Right lobe of liver (tissue), 4 donors: Measurements from ENCODE around the gene TENM3.

Experiments
- CTCF ChIP-seq, 4 donors: fragments of 200-600 bp in 3 of 4; fragments of 450-650 bp in 1 of 4; IDR thresholded peaks; one replicate each; pipeline versions ENCODE4 v1.5.1 to v1.8.0; 2016 to 2022; ENCODE audit warnings: antibody characterized with exemption in 4 of 4, mild to moderate bottlenecking in 2 of 4
- POLR2A ChIP-seq: fragments of 450-650 bp; IDR thresholded peaks from one replicate; pipeline ENCODE4 v1.6.1; 2017; ENCODE audit warnings: antibody characterized with exemption, mild to moderate bottlenecking
- donor health status: DM: no; HTN: no; CAD: no.
- donor health status: DM: no; HTN: no; CAD: no.
- donor health status: DM: no; HTN: yes; CAD: no.

GRCh38 chr4:182370491-182370890, 127.3 kb downstream of the TENM3 start:
- TF ChIP-seq CTCF (IDR thresholded peaks at IDR 0.05), result no peak
- no peak for TF ChIP-seq POLR2A
